GM19328 (cell line): ENCODE results near the gene TECPR2.

ENCODE experiments used
- ATAC-seq: cut with Tn5 transposase; IDR thresholded peaks from one replicate; pipeline ENCODE4 v1.9.1; 2021; ENCODE audit warnings: mild to moderate bottlenecking, moderate library complexity; ENCODE audit not compliant: unreplicated experiment

Gene TECPR2

GRCh38 chr14:102491786-102492530 is 129.2 kb downstream of the TECPR2 start:
- no peak for ATAC-seq

- ATAC-seq = no peak
Observed at GRCh38 chr14:102492531-102492910, 129.8 kb downstream of the TECPR2 start.

GRCh38 chr14:102493096-102493495 is 130.4 kb downstream of the TECPR2 start:
- no peak for ATAC-seq

GRCh38 chr14:102493585-102493984 is 130.8 kb downstream of the TECPR2 start:
- ATAC-seq = no peak

GRCh38 chr14:102495491-102496330 is 133.0 kb downstream of the TECPR2 start:
- no peak for ATAC-seq

GRCh38 chr14:102496331-102496691 is 133.6 kb downstream of the TECPR2 start:
- ATAC-seq = no peak

- no peak for ATAC-seq
Observed at GRCh38 chr14:102496958-102497744, 134.4 kb downstream of the TECPR2 start.

- no peak for ATAC-seq
Observed at GRCh38 chr14:102497998-102498677, 135.4 kb downstream of the TECPR2 start.

- no peak for ATAC-seq
Observed at GRCh38 chr14:102498678-102499265, 136.0 kb downstream of the TECPR2 start.

GRCh38 chr14:102499401-102500157 is 136.8 kb downstream of the TECPR2 start:
- no peak for ATAC-seq

GRCh38 chr14:102500158-102500662 is 137.5 kb downstream of the TECPR2 start:
- no peak for ATAC-seq

GRCh38 chr14:102500713-102501112 is 138.0 kb downstream of the TECPR2 start:
- ATAC-seq = no peak

GRCh38 chr14:102501751-102502315 is 139.1 kb downstream of the TECPR2 start:
- no peak for ATAC-seq

- ATAC-seq = no peak
Observed at GRCh38 chr14:102502571-102502970, 139.8 kb downstream of the TECPR2 start.

GRCh38 chr14:102503641-102504327 is 141.0 kb downstream of the TECPR2 start:
- no peak for ATAC-seq

- no peak for ATAC-seq
Observed at GRCh38 chr14:102504328-102504999, 141.7 kb downstream of the TECPR2 start.

GRCh38 chr14:102505000-102505619 is 142.4 kb downstream of the TECPR2 start:
- ATAC-seq = no peak
